ENCODE results near the gene EMSY.

EMSY gene

GRCh38 chr11:76493626-76494539 lies 49.1 kb downstream of the EMSY start:
- TF ChIP-seq, protein P1, sequence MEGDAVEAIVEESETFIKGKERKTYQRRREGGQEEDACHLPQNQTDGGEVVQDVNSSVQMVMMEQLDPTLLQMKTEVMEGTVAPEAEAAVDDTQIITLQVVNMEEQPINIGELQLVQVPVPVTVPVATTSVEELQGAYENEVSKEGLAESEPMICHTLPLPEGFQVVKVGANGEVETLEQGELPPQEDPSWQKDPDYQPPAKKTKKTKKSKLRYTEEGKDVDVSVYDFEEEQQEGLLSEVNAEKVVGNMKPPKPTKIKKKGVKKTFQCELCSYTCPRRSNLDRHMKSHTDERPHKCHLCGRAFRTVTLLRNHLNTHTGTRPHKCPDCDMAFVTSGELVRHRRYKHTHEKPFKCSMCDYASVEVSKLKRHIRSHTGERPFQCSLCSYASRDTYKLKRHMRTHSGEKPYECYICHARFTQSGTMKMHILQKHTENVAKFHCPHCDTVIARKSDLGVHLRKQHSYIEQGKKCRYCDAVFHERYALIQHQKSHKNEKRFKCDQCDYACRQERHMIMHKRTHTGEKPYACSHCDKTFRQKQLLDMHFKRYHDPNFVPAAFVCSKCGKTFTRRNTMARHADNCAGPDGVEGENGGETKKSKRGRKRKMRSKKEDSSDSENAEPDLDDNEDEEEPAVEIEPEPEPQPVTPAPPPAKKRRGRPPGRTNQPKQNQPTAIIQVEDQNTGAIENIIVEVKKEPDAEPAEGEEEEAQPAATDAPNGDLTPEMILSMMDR (IDR thresholded peaks at IDR 0.05; ENCODE audit: control extremely low read depth, extremely low read depth, low read depth, missing control alignments): no peak
- CTCF ChIA-PET: interaction anchor here (1.2 kb wide), 1 partner anchor 19 kb away, joined by 3 read pairs; no protein-coding TSS in a partner anchor
- POLR2A ChIA-PET: interaction anchor here (0.8 kb wide), 1 partner anchor 362 kb away, joined by 3 read pairs; no protein-coding TSS in a partner anchor
- DNase-seq (ENCODE audit: extremely low spot score): no peak

DNA sequence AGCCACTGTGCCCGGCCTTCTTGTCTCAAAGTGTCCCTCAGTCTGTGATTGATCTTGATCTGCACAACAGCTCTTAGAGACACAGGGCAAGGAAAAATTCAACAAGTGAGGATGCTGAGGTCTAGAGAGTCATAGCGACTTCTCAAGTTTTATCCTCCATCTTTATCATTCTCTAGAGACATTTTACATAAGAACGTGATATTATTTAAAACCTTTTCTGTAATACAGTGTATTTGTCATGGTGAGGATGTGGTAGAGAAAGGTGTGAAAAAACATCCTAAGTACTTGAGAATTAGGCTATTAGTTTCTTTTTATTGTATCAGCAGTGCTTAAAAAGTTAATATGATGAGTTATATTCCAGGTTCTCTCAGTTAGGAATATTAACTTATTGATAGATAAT lies 50.2 kb downstream of the EMSY start:
- POLR2A ChIA-PET: no interaction called here
- no peak for DNase-seq (ENCODE audit: extremely low spot score)
- CTCF ChIA-PET: no interaction called here
- TF ChIP-seq, protein P1 (IDR thresholded peaks at IDR 0.05; ENCODE audit: control extremely low read depth, extremely low read depth, low read depth, missing control alignments): no peak

DNA sequence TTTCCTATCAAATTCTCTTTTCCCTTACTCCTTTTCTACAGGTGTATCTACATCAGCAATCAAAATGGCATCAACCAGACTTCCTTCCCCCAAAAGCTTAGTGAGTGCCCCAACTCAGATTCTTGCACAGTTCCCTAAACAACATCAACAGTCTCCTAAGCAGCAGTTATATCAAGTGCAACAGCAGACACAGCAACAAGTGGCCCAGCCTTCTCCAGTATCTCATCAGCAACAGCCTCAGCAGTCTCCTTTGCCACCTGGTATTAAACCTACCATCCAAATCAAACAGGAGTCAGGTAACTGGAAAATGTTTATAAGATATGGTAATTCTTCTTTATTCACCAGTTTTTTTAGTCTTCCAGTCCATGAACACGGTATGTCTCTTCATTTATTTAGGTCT lies 51.4 kb downstream of the EMSY start:
- POLR2A ChIA-PET: no interaction called here
- CTCF ChIA-PET: no interaction called here
- TF ChIP-seq, protein P1 (IDR thresholded peaks at IDR 0.05; ENCODE audit: control extremely low read depth, extremely low read depth, low read depth, missing control alignments): no peak
- no peak for DNase-seq (ENCODE audit: extremely low spot score)

DNA sequence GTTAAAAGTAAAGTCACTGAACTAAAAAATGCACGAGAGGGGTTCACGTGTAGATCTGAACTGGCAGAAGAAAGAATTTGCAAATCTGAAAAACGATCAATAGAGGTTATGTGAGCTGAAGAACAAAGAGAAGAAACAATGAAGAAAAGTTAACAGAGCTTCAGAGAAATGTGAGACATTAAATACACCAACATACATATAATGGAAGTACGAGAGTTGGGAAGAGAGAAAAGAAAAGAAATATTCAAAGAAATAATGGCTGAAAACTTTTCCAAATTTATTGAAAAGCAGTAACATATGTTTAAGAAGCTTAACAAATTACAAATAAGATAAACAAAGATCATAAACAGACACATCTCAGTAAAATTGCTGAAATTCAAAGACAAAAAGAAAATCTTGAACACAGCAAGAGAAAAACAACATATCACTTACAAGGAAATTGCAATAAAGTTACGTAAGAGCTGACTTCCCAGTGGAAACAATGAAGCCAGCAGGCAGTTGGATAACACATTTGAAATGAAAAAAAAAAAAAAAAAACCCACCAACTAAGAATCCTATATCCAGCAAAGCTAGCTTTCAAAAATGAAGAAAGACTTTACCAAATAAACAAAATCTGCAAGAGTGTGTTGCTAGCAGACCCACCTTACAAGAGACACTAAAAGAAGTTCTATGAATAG lies 56.8 kb downstream of the EMSY start:
- CTCF ChIA-PET: no interaction called here
- POLR2A ChIA-PET: no interaction called here
- no peak for DNase-seq (ENCODE audit: extremely low spot score)
- TF ChIP-seq, protein P1 (IDR thresholded peaks at IDR 0.05; ENCODE audit: control extremely low read depth, extremely low read depth, low read depth, missing control alignments): no peak

DNA sequence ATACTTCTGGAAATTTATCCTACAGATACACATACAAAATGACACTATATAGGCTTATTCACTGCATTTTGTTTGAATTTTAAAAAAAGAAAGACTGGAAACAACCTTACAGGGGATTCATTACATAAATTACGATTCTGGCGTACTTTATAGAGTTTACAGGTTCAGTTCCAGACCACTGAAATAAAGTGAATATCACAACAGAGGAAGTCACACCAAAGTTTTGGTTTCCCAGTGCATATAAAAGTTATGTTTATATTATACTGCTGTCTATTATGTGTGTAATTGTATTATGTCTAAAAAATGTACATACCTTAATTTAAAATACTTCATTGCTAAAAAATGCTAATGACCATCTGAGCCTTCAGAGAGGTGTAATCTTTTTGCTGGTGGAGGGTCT lies 62.0 kb downstream of the EMSY start:
- TF ChIP-seq, protein P1 (IDR thresholded peaks at IDR 0.05; ENCODE audit: control extremely low read depth, extremely low read depth, low read depth, missing control alignments): no peak
- CTCF ChIA-PET: no interaction called here
- POLR2A ChIA-PET: no interaction called here
- DNase-seq (ENCODE audit: extremely low spot score): no peak

DNA sequence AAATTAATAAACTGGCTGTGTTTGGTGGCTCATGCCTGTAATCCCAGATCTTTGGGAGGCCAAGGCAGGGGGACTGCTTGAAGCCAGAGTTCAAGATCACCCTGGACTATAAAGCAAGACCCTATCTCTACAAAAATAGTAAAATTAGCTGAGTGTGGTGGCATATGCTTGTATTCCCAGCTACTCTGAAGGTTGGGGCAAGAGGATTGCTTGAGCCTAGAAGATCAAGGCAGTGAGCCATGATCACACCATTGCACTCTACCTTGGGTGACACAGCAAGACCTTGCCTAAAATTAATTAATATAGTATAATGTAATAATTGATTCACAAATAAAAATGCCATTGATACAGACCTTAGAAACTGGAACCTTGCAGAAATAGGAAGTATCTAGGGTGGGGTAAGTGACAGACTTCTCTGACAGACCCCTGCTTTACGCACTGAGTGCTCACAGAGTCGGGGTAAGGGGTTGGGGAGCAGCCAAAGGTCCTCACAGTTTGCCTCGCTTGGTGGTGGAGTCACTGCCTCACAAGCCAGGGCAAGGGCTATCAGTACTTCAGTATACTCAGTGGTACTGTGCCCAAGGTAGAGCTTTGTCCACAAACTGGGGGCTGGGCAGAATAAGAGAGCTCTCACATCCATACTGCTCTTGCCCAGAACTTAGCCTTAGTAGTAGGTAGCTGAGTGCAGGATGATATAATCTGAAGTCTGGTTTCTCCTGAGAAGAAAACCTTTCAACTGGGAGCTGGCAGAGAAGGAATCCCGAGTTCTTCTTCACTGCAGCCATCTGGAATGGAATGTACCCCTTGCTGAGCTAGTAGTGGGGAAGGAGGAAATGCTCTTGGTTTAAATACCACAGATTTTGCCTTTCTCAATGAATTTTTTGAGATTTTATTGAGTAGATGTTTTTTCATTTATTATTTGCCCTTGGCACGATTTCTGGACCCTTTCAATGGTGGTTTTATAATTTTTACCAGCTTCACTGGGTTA lies 65.5 kb downstream of the EMSY start:
- no peak for DNase-seq (ENCODE audit: extremely low spot score)
- TF ChIP-seq, protein P1 (IDR thresholded peaks at IDR 0.05; ENCODE audit: control extremely low read depth, extremely low read depth, low read depth, missing control alignments): no peak
- CTCF ChIA-PET: interaction anchor here (0.8 to 2.1 kb wide), 4 partner anchors 10 to 43 kb away, joined by 3 to 5 read pairs (median 3); no protein-coding TSS in a partner anchor
- POLR2A ChIA-PET: no interaction called here

Measured in GM10248 (cell line).